Neuron (in vitro differentiated cells): ENCODE results near the gene ASPN.

Experiments used
- H2AFZ ChIP-seq: one replicate; pipeline ENCODE4 v1.6.1; 2013; ENCODE audit warnings: low read depth, mild to moderate bottlenecking, inconsistent platforms, low read length, moderate library complexity
- H3K27me3 ChIP-seq: one replicate; pipeline ENCODE4 v1.6.1; 2013; ENCODE audit warnings: low read length; ENCODE audit not compliant: insufficient read depth
- H3K36me3 ChIP-seq: one replicate; pipeline ENCODE4 v1.6.1; 2013; ENCODE audit warnings: low read length; ENCODE audit not compliant: insufficient read depth
- H3K4me1 ChIP-seq: one replicate; pipeline ENCODE4 v1.6.1; 2013; ENCODE audit warnings: low read length; ENCODE audit not compliant: insufficient read depth
- H3K4me3 ChIP-seq: 2 replicates; pipeline ENCODE4 v1.5.1; 2013; ENCODE audit warnings: mild to moderate bottlenecking, low read length, moderate library complexity
- H3K9me3 ChIP-seq: one replicate; pipeline ENCODE4 v1.6.1; 2013; ENCODE audit warnings: low read length

ASPN gene

DNA sequence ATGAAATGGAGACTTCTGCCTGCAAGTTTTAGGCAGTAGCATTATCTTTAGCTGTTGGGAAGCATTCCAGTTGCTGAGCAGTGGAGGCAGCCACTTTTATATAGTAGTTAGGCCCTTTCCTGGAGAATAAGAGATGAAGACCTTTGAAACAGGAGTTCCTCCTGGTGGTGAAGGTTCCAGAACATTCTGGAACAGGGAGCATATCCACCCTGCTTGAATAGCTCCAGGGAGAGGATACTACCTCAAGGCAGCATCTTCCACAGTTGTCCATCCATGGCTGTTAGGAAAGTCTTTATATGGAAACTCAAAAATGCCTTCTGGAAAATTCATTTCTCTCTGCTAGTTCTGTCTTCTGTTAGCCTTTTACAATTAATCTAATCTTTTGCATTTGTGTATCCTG, 3.0 kb downstream of the ASPN start:
- no peak overlapping the region for H2AFZ ChIP-seq
- H3K27me3 ChIP-seq: no peaks in the 10 kb centered on the region
- H3K36me3 ChIP-seq: no peaks in the 10 kb centered on the region
- H3K9me3 ChIP-seq: no peaks in the 10 kb centered on the region
- H3K4me3 ChIP-seq: no peak overlapping the region
- H3K4me1 ChIP-seq: peaks cover 3% of the 10 kb centered on the region

- H2AFZ ChIP-seq: no peak overlapping the region
- no peaks in the 10 kb centered on the region for H3K27me3 ChIP-seq
- no peaks in the 10 kb centered on the region for H3K36me3 ChIP-seq
- H3K4me1 ChIP-seq: peaks cover 3% of the 10 kb centered on the region
- no peak overlapping the region for H3K4me3 ChIP-seq
- no peaks in the 10 kb centered on the region for H3K9me3 ChIP-seq
These were observed 3.5 kb downstream of the ASPN start for GRCh38 chr9:92478783-92479182.

DNA sequence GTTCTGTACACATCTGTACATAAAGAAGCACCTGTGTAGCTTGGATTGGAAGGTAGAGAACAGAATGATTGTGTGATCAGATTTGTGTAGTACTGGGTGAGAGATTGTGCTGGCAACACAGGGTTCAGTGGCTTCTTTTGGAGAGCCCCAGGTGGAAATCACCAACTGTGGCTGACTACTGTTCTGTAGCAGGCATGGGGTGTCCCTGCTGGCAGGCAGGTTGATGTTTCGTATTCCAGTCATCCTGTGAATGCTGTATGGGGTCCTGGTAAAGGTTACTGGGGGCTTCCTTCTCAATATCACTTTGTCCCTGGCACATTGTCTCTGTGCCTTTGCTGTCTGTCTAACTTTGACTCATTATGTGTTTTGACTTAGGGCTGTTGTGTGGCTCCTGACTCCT, 5.3 kb downstream of the ASPN start:
- no peaks in the 10 kb centered on the region for H3K27me3 ChIP-seq
- no peak overlapping the region for H3K4me3 ChIP-seq
- H3K4me1 ChIP-seq: peaks cover 3% of the 10 kb centered on the region
- no peaks in the 10 kb centered on the region for H3K9me3 ChIP-seq
- H3K36me3 ChIP-seq: no peaks in the 10 kb centered on the region
- no peak overlapping the region for H2AFZ ChIP-seq

- Histone ChIP-seq H3K4me1 (no peaks in the 10 kb centered on the region), H2AFZ (no peak overlapping the region), H3K9me3 (no peaks in the 10 kb centered on the region), H3K36me3 (no peaks in the 10 kb centered on the region), H3K27me3 (no peaks in the 10 kb centered on the region), H3K4me3 (no peak overlapping the region)
These were observed 7.7 kb downstream of the ASPN start for GRCh38 chr9:92474587-92474986.

- no peaks in the 10 kb centered on the region for H3K36me3 ChIP-seq
- H3K4me3 ChIP-seq: no peak overlapping the region
- no peaks in the 10 kb centered on the region for H3K27me3 ChIP-seq
- H2AFZ ChIP-seq: no peak overlapping the region
- H3K9me3 ChIP-seq: no peaks in the 10 kb centered on the region
- peaks cover 3% of the 10 kb centered on the region for H3K4me1 ChIP-seq
These were observed 14.1 kb downstream of the ASPN start for GRCh38 chr9:92468206-92468605.

DNA sequence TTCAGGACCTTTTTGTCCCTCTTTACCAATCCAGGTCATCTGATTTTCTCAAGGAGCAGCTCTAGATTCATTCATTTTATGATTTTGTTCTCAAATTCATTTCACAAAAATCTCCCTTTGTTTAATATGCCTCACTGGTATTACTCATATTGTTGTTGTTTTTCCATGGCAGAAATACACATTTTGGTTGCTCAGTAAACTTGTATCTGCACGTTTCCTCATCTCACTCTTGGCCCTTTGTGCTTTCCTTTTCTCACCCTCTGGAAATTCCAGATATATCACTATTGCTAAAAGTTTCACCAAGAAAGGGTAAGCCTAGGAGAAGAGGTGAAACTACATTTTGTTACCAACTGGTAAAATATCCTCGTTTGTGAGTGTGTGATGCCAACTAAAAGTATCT, 14.8 kb downstream of the ASPN start:
- H3K36me3 ChIP-seq: no peaks in the 10 kb centered on the region
- no peaks in the 10 kb centered on the region for H3K9me3 ChIP-seq
- H3K27me3 ChIP-seq: no peaks in the 10 kb centered on the region
- H3K4me1 ChIP-seq: peaks cover 3% of the 10 kb centered on the region
- H3K4me3 ChIP-seq: no peak overlapping the region
- no peak overlapping the region for H2AFZ ChIP-seq

- Histone ChIP-seq H2AFZ (no peak overlapping the region), H3K36me3 (no peaks in the 10 kb centered on the region), H3K27me3 (no peaks in the 10 kb centered on the region), H3K4me1 (peaks cover 3% of the 10 kb centered on the region), H3K4me3 (no peak overlapping the region), H3K9me3 (no peaks in the 10 kb centered on the region)
These were observed 15.3 kb downstream of the ASPN start for GRCh38 chr9:92467041-92467440.

DNA sequence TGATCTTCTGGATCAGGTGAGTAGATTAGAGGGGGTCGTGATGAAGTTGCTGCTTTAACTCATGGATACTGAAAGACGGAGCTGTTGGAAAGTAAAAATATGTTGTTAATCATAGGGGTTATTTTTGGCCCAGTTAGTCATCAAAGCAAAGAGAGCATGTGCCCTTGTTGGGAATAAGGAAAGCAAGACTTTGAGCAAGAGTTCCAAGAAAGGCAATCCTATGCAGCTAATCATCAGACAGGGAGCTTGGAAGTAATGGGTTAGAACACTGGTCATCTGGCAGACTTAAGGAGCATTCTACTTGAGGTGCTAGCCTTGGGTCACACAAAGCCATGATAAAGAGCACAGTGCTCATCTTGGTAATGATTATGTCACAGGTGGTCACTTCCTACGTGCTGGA, 18.3 kb downstream of the ASPN start:
- Histone ChIP-seq H3K27me3 (no peaks in the 10 kb centered on the region), H2AFZ (no peak overlapping the region), H3K4me3 (no peak overlapping the region), H3K9me3 (no peaks in the 10 kb centered on the region), H3K4me1 (peaks cover 3% of the 10 kb centered on the region), H3K36me3 (no peaks in the 10 kb centered on the region)

DNA sequence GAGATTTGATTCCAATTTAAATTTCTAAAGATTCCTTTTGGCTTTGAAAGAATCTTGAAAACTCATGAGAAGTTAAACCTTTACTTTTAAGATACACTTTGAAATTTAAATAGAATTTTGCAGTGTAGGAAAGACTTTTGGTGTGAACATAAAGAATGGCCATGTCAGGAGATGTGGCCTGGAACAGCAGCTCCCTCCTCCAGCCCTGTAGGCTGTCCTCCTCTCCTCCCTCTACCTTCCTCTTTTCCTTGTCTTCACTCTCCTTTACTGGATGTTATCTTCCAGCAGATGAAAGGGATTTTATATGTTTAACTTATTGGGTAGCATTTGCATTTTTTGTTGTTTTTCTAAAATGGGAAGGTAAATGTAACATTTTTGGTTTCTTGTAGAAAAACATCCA, 18.9 kb downstream of the ASPN start:
- no peak overlapping the region for H2AFZ ChIP-seq
- H3K36me3 ChIP-seq: no peaks in the 10 kb centered on the region
- no peaks in the 10 kb centered on the region for H3K9me3 ChIP-seq
- no peaks in the 10 kb centered on the region for H3K27me3 ChIP-seq
- no peak overlapping the region for H3K4me3 ChIP-seq
- peaks cover 3% of the 10 kb centered on the region for H3K4me1 ChIP-seq

- Histone ChIP-seq H3K4me1 (no peaks in the 10 kb centered on the region), H3K27me3 (no peaks in the 10 kb centered on the region), H3K4me3 (no peak overlapping the region), H2AFZ (no peak overlapping the region), H3K9me3 (no peaks in the 10 kb centered on the region), H3K36me3 (no peaks in the 10 kb centered on the region)
These were observed 24.7 kb downstream of the ASPN start for GRCh38 chr9:92457576-92457975.

- Histone ChIP-seq H3K27me3 (no peaks in the 10 kb centered on the region), H3K36me3 (no peaks in the 10 kb centered on the region), H3K4me1 (no peaks in the 10 kb centered on the region), H3K9me3 (no peaks in the 10 kb centered on the region), H2AFZ (no peak overlapping the region), H3K4me3 (no peak overlapping the region)
These were observed 27.1 kb downstream of the ASPN start for GRCh38 chr9:92455217-92455616.

DNA sequence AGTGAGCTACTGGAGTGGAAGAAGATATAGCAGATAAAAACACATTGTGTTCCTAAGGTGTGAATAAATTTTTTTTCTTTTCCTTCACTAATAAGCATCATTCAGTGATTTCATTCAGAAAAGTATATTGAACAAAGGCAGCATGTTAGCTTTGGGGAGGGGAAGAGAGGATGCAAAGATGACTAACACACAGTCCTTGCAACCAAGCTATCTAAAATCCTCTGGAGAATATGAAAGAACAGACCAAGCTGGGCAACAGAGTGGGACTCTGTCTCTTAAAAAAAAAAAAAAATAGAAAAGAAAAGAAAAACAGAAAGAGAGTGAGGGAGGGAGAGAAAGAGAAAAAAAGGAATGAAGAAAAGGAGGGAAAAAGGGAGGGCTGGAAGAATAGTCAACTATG, 35.8 kb downstream of the ASPN start:
- Histone ChIP-seq H3K9me3 (no peaks in the 10 kb centered on the region), H2AFZ (no peak overlapping the region), H3K4me1 (no peaks in the 10 kb centered on the region), H3K4me3 (no peak overlapping the region), H3K36me3 (no peaks in the 10 kb centered on the region), H3K27me3 (no peaks in the 10 kb centered on the region)

DNA sequence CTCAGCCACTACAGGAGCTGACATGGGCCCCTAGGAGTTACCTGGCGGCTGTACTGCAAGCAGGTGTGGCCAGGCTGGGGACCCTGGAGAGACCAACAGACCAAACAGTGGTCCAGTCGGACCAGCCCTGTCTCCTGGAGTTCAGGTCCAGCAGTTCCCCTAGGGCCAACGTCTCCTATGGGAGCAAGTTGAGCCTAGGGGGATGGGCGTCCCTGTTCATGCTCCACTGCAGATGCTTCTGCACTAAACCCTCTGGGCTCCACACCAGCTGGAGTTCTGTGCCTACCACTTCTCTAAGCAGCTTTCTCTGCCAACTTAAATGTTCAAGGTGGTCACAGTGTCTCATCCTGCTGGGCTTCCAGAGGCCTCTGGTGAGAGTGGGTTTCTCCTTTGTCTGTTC, 37.5 kb downstream of the ASPN start:
- Histone ChIP-seq H3K27me3 (no peaks in the 10 kb centered on the region), H3K4me1 (no peaks in the 10 kb centered on the region), H3K36me3 (no peaks in the 10 kb centered on the region), H3K9me3 (no peaks in the 10 kb centered on the region), H3K4me3 (no peak overlapping the region), H2AFZ (no peak overlapping the region)

- Histone ChIP-seq H3K36me3 (no peaks in the 10 kb centered on the region), H3K4me1 (no peaks in the 10 kb centered on the region), H3K9me3 (no peaks in the 10 kb centered on the region), H3K4me3 (no peak overlapping the region), H3K27me3 (no peaks in the 10 kb centered on the region), H2AFZ (no peak overlapping the region)
These were observed 41.6 kb downstream of the ASPN start for GRCh38 chr9:92440751-92441046.
